Stimulated activated CD4-positive, alpha-beta T cell treated with anti-CD3 and anti-CD28 coated beads, Interleukin-1b, Interleukin-23, amount 100 ng/mL, for 1 hour (primary cell): ENCODE data around the gene LRP11.

Experiments used
- DNase-seq, 2 donors: peaks; one replicate each; pipeline ENCODE4 v3.0.0-alpha.2; 2020; ENCODE audit warnings: low read depth in 2 of 2

The LRP11 gene

GRCh38 chr6:149782337-149782736 lies 81.8 kb downstream of the LRP11 start:
- no peak for DNase-seq

GRCh38 chr6:149781715-149782114 lies 82.4 kb downstream of the LRP11 start:
- DNase-seq: no peak

GRCh38 chr6:149779644-149779963 lies 84.6 kb downstream of the LRP11 start:
- DNase-seq: no peak

- DNase-seq: no peak
These were observed 86.5 kb downstream of the LRP11 start for GRCh38 chr6:149777624-149778023.

- DNase-seq: no peak
These were observed 92.2 kb downstream of the LRP11 start for GRCh38 chr6:149771925-149772324.

GRCh38 chr6:149771185-149771584 lies 93.0 kb downstream of the LRP11 start:
- DNase-seq: no peak

- DNase-seq: no peak
These were observed 94.5 kb downstream of the LRP11 start for GRCh38 chr6:149769676-149770075.
